Fibroblast of skin of abdomen (primary cell): Measurements from ENCODE around the gene SPPL2B.
A peak's percentile ranks its signal among the peaks of the same experiment; 100 is the strongest.

ENCODE experiments used
- DNase-seq: peaks from one replicate; pipeline ENCODE4 v3.0.0-alpha.2; 2013

Gene SPPL2B

GRCh38 chr19:2356036-2356646 lies 27.7 kb downstream of the SPPL2B start:
- DNase-seq = no peak

GRCh38 chr19:2357279-2358206 lies 29.1 kb downstream of the SPPL2B start:
- DNase-seq = no peak

GRCh38 chr19:2358548-2359173 lies 30.2 kb downstream of the SPPL2B start:
- no peak for DNase-seq

GRCh38 chr19:2359992-2360685 lies 31.7 kb downstream of the SPPL2B start, which contains the start of gene TMPRSS9:
TMPRSS9 (plus strand) TSS chr19:2360265; CDS start chr19:2389786, 29,521 bp downstream.
- DNase-seq = no peak

- DNase-seq = no peak
Measured at GRCh38 chr19:2360833-2361232, 32.3 kb downstream of the SPPL2B start.

- DNase-seq = no peak
Measured at GRCh38 chr19:2361246-2362045, 33.0 kb downstream of the SPPL2B start.

- DNase-seq = no peak
Measured at GRCh38 chr19:2362046-2362969, 33.8 kb downstream of the SPPL2B start.

GRCh38 chr19:2362970-2363300 lies 34.5 kb downstream of the SPPL2B start:
- DNase-seq = no peak

GRCh38 chr19:2363419-2363818 lies 34.9 kb downstream of the SPPL2B start:
- no peak for DNase-seq

- DNase-seq = no peak
Measured at GRCh38 chr19:2365201-2365970, 36.9 kb downstream of the SPPL2B start.

- peak; percentile 33 for DNase-seq
Measured at GRCh38 chr19:2371656-2372055, 43.2 kb downstream of the SPPL2B start.

GRCh38 chr19:2372076-2372612 lies 43.7 kb downstream of the SPPL2B start:
- DNase-seq = no peak

- no peak for DNase-seq
Measured at GRCh38 chr19:2374808-2375207, 46.3 kb downstream of the SPPL2B start.

GRCh38 chr19:2375353-2376121 lies 47.1 kb downstream of the SPPL2B start:
- DNase-seq = no peak

- DNase-seq = no peak
Measured at GRCh38 chr19:2376784-2377519, 48.5 kb downstream of the SPPL2B start.

- no peak for DNase-seq
Measured at GRCh38 chr19:2380567-2380966, 52.1 kb downstream of the SPPL2B start.

GRCh38 chr19:2381148-2381820 lies 52.8 kb downstream of the SPPL2B start:
- no peak for DNase-seq
